ENCODE measurements around the gene DMRTA2.

The DMRTA2 gene

DNA sequence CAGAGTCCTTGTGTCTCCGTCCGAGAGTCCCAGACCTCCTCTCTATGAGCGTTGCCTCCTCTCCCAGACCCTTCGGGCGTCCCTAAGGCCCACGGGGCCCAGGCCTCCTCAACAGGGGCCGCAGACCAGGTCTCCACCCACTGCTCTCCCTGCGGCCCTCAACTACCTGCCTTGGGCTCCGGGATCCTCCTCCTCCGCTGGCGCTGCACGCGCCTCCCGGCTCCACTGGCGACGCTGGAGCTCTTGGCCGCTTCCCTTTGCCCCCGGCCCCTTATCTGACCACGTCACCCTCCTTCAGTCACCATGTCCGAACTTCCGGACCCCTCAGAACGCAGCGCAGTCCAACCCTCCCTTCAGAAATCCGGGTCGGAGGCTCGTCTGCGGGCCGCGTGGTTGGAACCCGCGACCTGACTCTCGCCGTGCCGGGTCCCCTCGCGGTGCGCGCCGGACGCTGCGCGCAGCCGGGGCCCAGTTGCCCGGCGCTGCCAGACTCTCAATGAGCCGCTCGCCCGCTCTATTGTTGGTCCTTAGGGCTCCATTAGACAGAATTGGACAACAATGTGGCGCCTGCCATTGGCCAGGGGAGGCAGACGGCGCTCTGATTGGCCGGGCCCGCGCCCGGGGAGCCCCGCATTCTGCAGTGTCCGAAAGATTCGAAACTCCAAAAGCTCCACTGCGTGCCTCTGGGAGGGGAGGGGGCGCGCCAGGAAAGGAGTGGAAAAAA, at the start of gene DMRTA2:
Gene DMRTA2 (minus strand): TSS at position 498 of the 724 bp plus-strand sequence. CDS start 1,907 bp downstream, outside the sequence.
- no peak for DNase-seq

GRCh38 chr1:50471967-50472366, 48.7 kb upstream of the DMRTA2 start:
- DNase-seq: no peak

DNA sequence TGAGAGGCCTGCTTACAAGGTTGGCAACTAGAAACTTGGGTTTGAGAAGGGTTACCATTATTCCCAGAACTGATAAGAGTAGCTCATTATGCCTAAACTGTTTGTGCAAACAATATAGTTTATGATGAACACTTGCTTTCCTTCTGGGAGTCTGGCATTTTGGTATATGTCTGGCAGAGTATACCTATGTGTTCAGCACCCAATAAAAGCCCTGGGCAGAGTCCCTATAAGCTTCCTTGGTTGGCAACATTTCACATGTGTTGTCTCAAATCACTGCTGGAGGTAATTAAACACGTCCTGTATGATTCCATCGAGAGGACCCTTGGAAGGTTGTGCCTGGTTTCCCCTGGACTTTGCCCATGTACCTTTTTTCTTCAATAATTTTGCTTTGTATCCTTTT, 39.7 kb upstream of the DMRTA2 start:
- no peak for DNase-seq

DNA sequence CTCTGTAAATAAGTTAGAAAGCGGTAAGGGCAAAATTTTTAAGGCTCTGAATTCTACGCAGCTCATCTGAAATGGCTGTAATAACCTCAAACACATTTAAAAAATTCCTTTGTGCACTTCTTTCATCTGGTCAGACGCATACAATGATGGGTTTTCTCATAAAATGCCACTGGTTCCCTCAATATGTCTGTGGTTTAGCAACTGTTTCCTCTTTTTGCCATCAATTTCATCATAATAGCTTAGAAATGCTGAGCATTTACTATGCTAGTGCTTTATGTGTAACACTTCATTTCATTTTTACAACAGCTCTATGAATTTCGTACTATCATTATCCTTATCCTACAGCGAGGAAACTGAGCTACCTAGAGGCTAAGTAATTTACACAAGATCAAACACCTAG, 35.3 kb upstream of the DMRTA2 start:
- DNase-seq: no peak

- DNase-seq: no peak
Measured at GRCh38 chr1:50454911-50455310, 31.7 kb upstream of the DMRTA2 start.

GRCh38 chr1:50453266-50453665, 30.0 kb upstream of the DMRTA2 start:
- no peak for DNase-seq

DNA sequence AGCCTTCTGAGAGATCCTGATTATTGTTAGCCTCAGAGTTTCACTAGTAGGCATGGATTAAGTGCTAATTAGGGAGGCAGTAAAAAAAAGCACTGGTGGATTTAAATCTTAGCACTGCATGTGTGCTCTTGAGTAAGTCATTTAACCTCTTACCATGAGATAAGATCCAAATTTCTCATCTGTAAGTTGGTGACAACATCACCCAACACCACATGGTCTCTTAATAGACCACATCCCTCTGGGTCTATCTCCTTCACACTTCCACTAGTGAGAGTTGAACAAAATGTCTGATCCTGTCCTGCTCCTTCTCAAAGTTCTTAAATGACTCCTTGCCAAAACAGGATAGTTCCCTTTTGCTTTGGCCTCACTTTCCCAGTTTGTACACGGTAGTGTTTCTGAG, 29.5 kb upstream of the DMRTA2 start:
- DNase-seq: no peak

- DNase-seq: no peak
Measured at GRCh38 chr1:50450861-50451653, 27.8 kb upstream of the DMRTA2 start.

DNA sequence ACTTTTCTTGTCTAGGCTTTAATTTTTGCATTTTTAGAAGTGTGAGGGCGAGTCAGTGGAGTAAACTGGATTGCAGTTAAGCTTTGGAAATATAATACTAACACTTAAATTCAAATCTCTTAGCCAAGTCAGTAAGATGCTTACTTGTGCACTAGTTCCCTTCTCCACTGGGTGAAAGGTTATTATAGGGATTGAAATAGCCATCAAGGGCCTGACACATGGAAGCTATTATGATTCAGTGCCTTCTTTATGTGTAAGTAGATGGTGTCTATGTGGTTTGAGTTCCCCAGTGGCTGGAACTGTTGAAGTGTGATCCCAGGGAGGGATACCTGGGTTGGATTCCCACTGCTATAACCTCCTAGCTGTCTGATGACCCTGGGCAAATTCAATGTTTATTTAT, 24.7 kb upstream of the DMRTA2 start:
- DNase-seq: no peak

- no peak for DNase-seq
Measured at GRCh38 chr1:50441183-50441582, 17.9 kb upstream of the DMRTA2 start.

DNA sequence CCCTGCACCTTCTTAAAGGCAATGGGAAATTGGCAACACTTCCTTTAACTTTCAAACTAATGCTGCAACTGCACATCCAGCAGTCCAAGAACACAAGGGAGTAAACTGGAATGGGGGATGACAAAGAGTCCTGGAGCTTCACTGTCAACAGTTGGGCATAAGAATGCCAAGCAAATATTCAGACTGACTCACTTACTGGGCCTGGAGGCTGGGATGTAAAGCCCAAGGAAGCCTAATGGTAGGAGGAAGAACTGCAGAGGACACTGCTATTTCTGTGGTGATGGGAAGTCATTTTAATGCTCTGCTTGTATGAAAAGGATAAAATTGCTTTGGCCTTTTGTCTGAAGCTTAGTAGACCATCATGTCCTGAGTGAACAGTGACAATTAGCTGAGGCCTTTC, 15.7 kb upstream of the DMRTA2 start:
- no peak for DNase-seq

- DNase-seq: no peak
Measured at GRCh38 chr1:50436489-50436888, 13.2 kb upstream of the DMRTA2 start.

GRCh38 chr1:50430010-50430405, 6.8 kb upstream of the DMRTA2 start:
- DNase-seq: no peak

- no peak for DNase-seq
Measured at GRCh38 chr1:50427818-50428779, 4.9 kb upstream of the DMRTA2 start.

GRCh38 chr1:50427086-50427817, 4.0 kb upstream of the DMRTA2 start:
- DNase-seq: no peak

GRCh38 chr1:50426702-50427085, 3.5 kb upstream of the DMRTA2 start:
- DNase-seq: no peak

GRCh38 chr1:50426108-50426700, 3.0 kb upstream of the DMRTA2 start:
- no peak for DNase-seq

DNA sequence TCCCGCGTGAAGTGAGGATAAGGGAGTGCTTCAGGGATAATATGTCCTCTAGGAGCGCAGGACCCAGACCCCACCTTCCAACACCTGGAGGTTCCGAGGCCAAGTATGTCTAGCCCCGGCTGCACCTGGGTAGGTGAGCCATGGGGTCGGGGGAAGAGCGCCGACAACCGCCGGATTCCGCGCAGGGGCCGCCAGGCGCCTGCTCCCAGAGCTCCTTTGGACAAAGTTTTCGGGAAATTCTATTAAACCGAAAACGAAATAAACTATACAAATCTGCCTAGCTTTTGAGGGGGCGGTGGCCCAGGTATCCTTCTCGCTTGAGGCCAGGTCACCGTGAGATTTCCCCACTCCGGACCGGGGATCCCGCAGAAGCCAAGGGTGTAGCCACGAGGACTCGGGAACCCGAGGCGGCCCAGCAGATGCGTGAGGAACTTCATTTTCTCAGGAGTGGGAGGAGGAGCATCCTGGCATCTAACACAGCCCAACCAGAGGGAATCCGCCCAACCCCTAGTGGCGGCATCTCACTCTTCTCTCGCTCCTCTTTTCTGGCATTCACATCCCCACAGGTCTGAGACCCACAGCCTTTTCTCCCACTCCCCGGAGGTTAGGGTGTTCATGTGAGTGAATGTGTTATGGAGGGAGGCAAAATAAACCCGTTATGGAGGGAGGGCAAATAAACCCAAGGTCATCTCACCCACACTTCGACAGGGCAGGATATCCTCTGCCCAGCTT, 2.3 kb upstream of the DMRTA2 start:
- no peak for DNase-seq

GRCh38 chr1:50424884-50425375, 1.7 kb upstream of the DMRTA2 start:
- no peak for DNase-seq

DNA sequence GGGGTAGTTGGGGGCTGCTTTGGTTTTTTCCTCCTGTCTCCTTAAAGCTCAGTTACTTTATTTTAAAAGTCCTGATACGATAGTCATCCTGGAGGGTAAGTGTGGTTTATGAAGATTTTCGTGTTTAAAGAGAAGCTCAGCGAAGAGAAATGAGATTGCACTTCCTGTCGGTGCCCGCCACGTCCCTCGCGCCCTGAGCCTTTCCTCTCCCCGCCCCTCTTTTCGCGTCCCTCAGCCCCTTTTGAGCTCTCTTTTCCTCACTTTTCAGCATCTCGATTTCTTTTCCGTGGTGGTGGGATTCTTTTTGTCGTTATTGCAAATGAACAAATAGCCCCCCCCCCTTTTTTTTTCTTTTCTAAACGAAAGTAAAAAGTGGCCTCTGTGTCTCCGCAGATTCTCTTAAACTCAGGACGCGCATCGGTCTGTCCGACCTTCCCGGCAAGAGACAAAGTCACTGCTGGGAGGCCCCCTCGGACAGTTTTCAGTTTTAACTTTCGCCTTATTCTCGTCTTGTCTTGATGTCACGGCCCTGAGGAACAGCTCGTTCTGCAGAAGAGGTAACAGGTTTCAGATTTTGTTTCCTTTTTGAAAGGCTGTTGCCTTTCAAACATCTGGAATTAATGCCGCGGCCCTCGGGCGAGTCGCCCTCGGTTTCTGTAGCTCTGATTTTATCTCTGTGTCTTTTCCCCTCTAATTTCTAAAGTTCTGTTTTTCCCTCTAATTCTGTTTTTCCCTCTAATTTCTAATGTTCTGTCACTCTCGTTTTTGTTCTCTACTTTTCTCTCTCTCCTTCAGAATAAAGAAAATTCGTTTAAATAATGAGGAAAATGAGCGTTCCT, 1.0 kb upstream of the DMRTA2 start:
- DNase-seq: no peak

All from activated CD4-positive, CD25-positive, alpha-beta regulatory T cell treated with anti-CD3 and anti-CD28 coated beads, Interleukin-2, amount 50 U/mL, for 72 hours (primary cell).